Endometrial microvascular endothelial cells (primary cell): ENCODE results near the gene PAPOLA. TPM values are rescaled to one million over a fixed set of nuclear protein-coding genes. Genes with fewer than 3 reads are reported as not detected.

Experiments used
- in situ Hi-C: cut with HindIII; loops from 2 replicates; pipeline ENCODE4 v1.10.0; 2017; ENCODE audit warnings: low sequenced_read_pairs, low pct_unique_long_range_greater_than_20kb; ENCODE audit errors: inconsistent ontology term
- total RNA-seq: library from RNA; depleted of rRNA; stranded (reverse); fragments of >200 nt; gene quantifications from one replicate; pipeline ENCODE4 v1.2.3, GENCODE V29; 2015; ENCODE audit errors: inconsistent ontology term

Gene PAPOLA
- total RNA-seq, 1 donor from 2014 or later: 92.6 TPM

DNA sequence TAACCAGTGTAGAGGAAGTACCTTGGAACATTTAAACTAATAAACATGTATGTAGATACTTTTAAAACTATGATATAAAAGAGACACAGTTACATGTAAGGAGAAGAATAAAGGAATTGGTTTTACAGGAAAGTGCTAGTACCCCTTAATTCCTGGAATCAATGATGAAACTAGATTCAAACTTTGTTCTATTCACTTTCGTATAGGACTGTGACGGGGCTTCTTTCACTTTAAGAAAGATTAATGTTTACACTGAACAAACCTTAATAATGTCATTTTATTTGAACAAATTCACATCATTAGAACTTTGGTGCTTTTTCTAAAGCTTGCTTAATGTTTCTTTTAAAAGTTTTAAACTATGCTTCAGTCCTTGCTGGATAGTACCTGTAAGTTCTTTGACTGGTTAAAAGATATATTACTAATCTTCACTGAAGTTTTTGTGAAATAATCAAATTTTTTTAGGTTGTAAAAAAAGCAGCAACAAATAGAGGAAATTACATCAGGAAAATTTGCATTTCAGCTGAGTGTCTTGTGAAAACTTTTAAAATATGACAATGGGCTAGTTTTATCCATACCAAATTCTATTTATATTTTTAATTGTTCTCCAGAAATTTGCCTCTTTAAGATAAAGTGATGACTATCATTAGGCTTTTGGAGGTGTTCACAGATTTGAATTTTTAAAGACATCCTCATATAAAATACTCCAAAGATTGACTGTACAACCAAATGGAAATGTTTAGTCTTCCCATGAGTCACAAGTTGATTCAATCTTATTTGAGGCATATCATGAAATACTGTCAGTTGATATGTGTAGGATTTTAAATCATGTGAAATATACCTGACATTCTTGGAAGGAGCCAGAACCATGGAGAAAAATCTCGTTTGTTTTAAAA is 36.2 kb downstream of the PAPOLA start:
- in situ Hi-C loops: no loop called here

DNA sequence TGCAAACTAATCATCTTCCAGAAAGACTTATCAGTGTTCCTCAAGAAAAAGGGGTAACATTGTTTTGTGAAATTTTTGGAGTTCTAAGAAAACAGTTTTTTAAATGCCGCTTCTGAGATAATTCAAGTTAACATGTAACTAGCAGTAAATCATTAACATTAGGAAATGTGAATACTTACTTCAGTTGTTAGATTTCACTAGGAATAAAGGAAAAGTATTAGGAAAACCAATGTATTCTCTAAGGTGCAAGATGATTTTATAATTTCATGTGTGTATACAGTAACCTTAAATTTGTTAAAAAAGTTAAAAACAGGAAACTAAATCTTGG is 36.8 kb downstream of the PAPOLA start:
- in situ Hi-C loops: no loop called here

DNA sequence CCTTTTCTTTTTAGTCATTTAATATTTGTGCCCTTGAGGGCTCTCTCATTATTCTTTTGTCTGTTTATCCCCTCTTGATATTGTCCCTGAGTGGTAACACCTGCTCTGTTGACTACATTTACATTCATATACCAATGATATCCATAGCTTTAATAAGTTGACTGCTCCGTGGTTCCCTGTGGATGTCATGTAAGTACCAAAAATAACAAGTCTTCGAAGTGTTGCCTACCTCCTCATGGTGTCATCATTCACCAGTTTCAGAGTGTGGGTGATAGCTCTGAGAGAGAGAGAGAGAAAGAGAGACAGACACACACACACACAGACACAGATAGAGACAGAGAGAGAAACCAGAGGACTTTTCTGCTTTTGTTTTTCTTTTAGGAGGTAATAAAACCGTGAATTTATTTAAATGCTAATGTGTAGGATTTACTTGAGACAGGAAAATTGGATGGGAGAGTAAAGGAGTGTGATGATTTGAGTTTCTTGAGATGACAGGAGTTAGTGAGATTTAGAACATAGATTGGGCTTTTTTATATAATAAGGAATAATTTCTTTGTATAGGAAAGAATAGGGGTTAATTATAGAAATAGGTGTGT is 52.2 kb downstream of the PAPOLA start:
- in situ Hi-C loops: no loop called here

DNA sequence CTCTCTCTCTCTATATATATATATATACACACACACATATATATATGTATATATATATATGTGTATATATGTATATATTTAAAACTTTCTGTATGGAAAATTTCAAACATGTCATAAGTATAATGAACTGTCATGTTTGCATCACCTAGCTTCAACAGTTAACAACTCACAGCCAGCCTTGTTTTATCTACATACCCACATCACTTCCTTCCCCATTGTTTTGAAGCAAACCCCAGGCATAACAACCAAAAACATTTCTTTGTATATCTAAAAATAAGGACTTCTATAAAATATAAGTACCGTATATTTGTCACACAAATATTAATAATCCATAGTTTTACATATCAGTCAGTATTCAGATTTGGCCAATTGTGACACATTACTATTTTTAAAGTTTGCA is 57.4 kb downstream of the PAPOLA start:
- in situ Hi-C loops: no loop called here

DNA sequence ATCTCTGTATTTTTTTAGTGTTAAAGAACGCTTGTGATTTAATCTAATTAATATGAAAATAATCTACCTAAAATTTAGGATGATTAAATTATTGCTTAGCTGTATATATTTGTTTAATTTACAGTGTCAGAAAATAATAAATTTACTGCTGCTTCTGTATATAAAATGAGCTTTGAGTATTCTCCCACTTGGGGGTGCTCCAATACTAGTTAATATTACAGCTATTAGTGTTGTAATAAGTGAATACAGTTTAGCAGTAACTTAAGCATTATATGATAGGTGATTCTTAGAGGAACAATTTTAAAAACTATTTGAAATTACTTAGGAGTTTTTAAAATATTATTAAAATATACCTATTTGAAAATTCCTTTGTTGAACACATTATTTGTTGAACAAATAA is 62.2 kb downstream of the PAPOLA start:
- in situ Hi-C loops: no loop called here

DNA sequence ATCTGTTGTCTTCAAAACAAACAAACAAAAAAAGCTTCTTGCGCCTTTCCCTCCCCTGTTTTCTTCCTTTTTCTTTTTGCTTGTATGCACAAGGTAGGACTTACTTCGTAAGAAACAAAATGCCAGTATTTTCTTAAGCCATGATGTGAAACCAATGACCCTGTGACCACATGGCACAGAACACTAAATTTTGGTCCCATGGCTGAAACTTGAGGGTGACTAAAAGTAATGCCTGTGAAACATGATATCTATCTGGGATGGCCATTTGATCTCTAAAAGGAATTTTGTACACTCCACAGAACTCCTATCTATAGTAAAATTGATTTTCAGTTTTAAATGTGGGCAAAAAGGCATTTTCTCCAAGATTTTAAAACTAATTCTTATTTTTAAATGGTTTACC is 63.6 kb downstream of the PAPOLA start:
- in situ Hi-C loops: no loop called here

DNA sequence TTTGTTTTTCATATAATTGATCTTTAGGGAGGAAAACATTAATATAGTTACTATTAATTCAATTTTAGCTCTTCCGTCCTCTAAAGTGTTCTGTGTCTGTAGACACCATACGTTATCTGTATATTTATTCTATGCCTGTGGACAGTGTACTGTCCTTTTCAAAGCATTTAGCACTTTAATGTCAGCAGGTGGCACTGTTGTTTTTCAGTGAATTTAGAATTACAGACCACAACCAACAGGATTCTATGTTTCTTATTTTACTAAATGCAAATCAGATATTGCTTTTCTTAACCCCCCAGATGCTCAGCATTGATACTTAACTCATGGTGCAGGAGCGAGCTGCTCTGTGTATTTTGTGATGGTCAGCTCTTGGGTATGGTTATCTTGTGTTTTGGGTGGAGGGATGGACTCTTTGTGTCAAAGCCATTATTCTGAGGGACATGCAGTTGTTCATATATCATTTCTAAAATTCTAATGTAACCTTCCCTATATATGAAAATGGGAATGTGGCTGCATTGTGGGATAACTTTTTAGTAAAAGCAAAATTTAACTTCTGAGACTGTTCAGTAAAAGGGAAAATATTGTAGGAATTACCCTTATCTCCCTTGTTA is 65.2 kb downstream of the PAPOLA start:
- in situ Hi-C loops: no loop called here

DNA sequence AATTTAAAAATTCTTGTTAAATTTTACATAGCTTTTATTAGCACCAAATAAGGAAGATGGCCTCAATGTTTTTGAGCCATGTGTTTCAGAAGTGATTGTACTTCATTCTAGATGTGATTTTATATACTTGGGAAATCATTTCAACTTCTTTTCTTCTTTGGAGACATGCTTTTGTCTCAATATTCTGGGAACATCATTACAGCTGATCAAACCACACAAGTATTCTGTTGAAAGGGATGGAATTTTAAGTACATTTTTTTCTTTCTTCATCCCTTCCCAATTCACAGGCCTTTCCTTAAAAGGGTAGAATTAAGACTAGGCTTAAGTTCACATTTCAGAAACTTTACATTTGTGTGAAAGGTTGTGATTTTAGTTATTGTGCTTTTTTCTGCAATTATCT is 66.4 kb downstream of the PAPOLA start:
- in situ Hi-C loops: no loop called here

DNA sequence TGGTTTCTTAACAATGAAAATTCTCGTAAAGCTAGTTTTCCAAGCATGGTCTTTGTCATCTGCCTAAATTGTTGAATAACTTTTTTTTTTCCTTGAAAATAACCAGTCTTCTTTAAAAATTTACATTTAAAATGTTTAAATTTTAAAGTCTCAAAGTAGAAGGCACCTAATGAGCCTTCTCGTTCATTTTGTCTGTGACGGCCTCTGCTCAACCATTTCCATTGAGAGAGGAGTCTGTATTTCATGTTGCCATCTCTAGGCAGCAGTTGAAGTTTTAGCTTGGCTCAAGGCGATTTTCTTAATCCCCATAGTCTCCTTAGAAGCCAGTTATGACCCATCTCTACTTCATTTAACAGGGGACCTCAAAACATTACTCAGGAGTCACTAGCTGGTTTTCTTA is 69.1 kb downstream of the PAPOLA start:
- in situ Hi-C loops: no loop called here

DNA sequence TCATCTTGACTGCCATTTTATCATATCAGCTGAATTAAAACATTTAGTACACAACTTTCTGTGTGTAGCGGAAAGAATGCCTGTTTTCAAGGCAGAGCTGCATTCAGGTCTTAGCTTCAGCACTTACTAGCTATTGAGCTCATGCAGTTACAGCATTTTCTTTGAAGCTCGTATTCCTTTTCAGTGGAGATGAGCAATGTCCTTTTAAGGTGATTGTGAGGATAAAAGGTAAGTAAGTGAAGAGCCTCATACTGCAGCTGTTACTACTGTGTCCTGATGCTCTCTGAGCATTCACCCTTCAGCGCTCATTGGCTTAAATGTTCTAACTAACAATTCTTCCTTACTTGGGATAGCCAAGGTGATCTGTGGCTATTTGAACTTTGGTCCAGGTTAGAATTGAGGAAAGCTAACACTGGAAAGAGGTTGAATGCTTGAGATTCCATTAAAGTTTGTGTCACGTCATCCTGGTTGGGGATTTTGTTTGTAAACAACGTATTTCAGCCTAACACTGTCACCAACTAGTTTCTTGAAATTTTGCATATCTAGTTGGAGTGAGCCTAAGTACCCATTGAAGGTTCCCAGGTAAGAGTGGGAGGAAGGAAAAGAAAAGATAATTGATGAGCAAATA is 71.4 kb downstream of the PAPOLA start:
- in situ Hi-C loops: no loop called here

DNA sequence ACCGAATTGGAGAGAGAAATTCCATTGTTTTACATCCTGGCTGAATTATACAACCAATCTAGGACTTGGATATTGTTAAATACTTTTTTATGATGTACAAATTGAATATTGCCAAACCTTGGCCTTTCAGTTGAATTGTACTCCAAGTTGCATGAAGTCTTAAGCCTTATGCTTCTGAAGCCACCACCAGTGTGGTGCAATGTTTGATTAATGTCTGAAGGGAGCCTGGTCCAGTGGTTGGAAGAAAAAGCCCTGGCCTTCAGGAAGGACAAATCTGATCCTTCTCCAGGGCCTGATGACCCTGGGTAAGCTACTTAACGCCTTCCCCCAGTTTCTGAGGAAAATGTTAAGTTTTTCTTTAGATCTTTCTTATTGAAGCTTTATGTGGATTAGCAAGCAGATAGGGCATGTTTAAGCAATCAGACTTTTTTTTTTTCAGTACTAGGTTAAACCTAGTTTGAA is 72.0 kb downstream of the PAPOLA start:
- in situ Hi-C loops: no loop called here

DNA sequence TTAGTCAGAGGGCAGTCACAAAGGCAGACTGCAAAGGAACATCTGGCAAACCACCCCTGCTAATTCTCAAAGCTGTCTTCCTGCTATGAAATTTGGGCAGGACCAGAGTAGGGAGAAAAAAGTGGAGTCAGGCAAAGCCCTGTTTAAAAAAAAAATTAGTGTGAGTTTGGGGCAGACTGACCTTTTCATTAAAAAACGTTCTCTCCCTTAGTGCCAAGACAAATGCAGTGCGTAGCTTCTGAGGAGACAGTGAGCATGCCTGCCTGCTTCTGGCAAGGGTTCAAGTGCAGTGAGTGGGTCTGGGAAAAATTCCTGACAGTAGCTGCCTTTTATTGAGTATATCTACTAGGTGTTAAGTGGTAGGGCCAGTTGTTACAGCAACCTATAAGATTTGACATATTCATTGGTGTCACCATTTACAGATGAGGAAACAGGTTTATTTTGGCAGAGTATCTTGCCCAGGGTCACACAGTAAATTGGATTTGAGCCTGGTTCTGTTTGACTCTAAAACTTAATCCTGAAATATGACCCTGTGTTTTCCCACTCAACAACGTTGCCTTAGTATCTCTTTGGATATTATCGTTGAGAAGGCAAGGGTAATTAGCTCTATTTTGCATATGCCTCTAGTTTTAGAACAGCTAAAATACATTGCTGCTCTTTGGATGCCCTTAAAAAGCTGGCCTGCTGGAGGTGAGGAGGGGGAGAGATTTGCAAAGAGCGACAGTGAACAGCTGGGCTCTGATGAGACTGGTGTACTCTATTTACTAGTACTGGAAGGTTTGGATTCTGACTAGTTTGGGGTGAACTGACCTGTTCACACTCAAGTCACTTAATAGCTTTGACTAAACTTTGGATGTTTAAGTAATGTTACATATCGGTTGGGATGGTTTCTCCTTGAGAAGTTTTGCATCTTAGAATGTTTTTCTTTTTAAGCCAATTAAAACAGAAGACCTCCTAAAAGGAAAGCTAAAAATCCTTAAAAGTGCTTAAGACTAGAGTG is 72.8 kb downstream of the PAPOLA start:
- in situ Hi-C loops: no loop called here

DNA sequence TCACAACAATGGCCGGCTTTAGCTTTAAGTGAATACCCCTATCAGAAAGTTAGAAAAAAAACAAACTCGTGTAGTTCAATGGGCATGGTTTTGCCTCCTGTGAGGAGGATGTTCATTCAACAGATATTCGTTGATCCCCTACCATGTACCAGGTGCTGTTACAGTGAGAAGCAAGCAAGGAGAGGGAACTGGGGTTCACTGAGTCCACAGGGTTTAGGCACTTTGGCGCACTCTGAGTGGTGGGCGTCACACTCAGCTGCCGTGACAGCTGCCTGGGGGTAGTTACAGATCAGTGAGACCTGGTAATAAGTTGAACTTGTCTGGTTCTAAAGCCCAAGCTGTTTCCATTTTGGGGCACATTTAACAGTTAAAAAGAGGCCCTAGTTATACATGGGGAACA is 74.2 kb downstream of the PAPOLA start:
- in situ Hi-C loops: no loop called here

DNA sequence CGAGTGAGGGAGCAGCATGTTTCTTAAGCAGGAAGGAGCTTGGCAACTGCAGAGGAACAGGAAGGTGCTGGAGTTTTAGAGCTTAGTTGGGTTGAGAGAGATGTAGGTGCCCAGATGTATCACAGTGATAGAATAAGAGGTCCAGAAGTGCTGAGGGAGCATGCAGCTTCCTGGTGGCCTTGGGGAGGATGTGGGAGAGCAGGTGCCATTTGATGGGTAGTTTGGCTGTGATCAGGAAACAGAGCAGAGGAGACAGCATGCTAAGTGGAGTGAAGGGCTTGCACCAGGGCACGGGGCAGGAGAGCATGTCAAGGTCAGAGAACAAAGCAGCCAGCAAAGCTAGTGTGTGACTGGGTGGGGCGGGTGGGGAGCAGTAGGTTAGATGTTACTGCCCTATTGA is 74.8 kb downstream of the PAPOLA start:
- in situ Hi-C loops: no loop called here

DNA sequence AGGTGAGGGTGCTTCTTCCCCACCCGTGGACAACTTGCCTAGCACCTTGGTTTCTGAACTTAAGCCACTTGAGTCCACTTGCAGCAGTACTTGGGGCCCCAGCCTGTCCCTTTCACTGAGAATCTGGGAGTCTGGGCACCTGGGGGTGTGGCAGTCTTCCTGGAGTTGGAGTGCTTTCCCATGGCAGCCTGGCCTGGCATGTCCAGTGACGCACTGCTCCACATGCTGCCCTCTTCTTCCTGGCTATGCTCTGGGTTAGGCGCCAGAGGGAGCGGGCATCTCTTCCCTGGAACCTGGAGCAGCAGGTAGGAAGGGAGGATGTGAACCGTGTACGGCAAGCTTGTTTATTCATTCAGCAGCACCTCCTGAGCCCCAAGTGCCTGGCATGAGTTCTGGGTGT is 76.4 kb downstream of the PAPOLA start:
- in situ Hi-C loops: no loop called here

DNA sequence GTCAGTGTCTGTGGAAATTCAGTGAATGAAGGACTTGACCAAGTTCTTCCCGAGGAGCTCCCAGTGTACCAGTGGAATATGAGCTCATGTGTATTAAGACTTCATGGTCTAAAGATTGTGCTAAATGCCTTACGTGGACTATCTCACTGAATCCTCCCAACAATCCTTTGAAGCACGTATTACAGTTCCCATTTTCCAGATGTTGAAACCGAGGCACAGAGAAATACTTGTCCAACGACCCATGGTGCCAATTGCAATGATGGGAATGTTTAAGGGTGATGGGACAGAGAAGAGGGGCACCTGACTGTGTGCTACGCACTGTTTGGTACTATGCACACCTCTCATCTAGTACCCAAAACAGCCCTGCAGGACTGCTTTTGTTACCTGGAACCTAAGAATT is 77.2 kb downstream of the PAPOLA start:
- in situ Hi-C loops: no loop called here

DNA sequence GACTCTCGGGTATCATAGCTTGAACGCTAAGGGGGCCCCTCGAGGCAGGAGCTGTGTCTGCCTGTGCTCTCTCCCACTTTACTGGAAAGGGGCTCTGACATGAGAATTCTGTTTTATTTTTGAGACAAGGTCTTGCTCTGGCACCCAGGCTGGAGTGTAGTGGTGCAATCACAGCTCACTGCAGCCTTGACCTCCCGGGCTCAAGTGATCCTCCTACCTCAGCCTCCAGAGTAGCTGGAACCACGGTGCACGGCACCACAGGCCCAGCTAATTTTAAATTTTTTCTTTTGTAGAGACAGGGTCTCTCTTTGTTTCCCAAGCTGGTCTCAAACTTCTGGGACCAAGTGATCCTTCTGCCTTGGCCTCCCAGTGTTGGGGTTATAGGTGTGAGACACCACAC is 77.7 kb downstream of the PAPOLA start:
- in situ Hi-C loops: no loop called here

DNA sequence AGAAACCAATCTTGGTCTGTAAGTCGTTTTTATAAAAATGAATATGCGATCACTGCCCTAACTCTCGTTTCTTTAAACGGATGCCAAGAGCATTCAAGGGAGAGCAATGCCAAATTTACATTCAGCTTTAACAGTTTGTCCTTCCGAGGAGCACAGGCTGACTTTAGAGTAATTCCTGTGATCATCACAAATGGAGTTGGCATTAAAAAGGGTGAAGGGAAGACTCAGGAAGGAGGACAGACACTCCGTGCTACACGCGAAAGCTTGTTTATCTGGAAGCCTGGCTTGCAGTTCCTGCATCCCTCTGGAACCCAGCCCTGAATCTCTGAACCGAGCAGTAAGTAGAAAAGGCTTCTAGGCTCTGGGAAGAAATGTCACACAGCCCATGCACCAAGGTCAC is 78.4 kb downstream of the PAPOLA start:
- in situ Hi-C loops: no loop called here

DNA sequence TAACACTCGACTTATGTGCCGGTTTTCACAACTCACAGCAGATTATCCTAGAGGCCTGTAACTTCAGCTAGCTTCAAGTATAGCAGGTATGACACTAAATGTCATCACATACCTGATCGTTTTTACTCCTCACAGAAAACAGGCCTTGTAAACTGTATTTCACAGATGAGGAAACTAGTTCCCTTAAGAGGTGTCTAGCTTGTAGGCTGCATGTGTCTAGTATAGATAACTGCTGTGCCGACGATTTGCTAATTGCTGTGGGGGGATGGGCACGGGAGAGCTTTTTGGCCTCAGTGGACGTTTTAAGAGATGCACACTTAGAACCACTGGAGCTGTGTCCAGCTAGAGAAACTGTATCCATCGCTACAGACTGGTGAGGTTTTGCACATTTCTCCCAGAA is 78.8 kb downstream of the PAPOLA start:
- in situ Hi-C loops: no loop called here
